Skeletal muscle cell (primary cell): ENCODE results near the gene IRF3.
"Not testable (repeated sequence)": the region's sequence is repeated elsewhere in the genome, so short reads cannot be mapped to it uniquely, and the experiment has no call there.

Experiments used
- DNase-seq: peaks from one replicate; pipeline ENCODE4 v3.0.0-alpha.2; 2010; ENCODE audit warnings: low read depth
- H3K4me3 ChIP-seq: 2 replicates; pipeline ENCODE4 v1.5.1; 2011; ENCODE audit warnings: low read depth, mild to moderate bottlenecking, control low read depth, low read length, moderate library complexity

IRF3 gene

GRCh38 chr19:49632576-49632975 is 33.1 kb downstream of the IRF3 start:
- no peak for DNase-seq
- no peak overlapping the region for H3K4me3 ChIP-seq

- no peak overlapping the region for H3K4me3 ChIP-seq
- no peak for DNase-seq
These were observed 34.0 kb downstream of the IRF3 start for GRCh38 chr19:49631610-49632192.

GRCh38 chr19:49631014-49631588 is 34.6 kb downstream of the IRF3 start:
- no peak for DNase-seq
- no peak overlapping the region for H3K4me3 ChIP-seq

- no peak for DNase-seq
- H3K4me3 ChIP-seq = no peak overlapping the region
These were observed 36.0 kb downstream of the IRF3 start for GRCh38 chr19:49629659-49630058.

DNA sequence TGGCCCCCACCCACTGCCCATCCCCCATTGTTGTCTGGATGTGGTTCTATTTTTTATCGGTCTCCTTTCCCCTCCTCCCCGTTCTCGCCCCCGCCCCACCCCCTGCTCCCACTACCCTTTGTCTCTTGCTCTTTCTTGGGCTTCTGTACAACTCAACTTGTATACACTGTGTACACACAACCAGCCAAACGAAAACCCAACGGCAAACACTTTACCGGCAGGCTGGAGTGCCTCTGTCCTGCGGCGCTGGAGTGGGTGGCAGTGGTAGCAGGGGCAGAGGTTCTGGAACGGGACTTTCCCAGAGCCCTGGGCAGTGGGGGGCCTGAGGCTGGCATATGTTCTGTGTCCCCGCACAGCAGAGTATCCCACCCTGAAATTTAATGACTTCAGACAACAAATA is 39.4 kb downstream of the IRF3 start:
- no peak overlapping the region for H3K4me3 ChIP-seq
- DNase-seq = no peak

DNA sequence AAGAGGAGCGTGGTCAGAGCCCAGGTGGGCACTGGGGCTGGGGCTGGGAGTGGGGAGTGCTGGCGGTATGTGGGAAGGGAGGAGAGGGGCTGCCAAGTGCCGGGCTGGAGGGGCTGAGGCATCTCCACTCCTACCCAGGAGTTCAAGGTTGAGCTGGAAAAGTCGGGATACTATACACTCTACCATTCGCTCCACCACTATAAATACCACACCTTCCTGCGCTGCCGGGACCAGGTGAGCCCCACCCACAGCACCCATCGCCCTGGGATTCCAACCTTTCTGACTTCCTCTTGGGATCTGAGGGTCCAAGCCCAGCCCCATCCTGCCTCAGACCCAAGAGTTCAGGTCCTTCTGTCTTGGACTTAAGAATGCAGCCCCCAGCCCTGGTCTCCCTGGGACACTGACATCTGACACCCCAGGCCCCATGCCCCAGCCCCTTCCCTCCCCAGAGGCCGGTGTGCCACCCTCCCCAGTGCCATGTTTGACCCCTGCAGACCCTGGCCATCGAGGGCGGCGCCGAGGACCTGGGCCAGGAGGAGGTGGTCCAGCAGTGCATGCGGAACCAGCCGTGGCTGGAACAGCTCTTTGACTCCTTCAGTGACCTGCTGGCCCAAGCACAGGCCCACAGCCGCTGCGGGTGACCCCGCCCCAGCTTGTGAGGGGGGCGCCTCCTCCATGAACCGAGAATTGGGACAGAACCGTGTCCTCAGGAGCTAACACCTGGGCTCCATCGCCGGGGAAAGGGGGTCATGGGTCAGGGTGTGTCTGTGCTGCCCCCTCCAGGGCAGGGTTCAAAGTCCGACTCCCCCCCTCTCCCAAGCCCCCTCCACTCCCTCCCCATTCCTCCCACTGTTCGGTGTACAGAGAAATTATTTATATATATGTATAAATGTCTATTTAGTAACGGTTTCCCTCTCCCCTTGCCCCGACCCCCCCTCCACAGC is 40.4 kb downstream of the IRF3 start:
- no peak for DNase-seq
- H3K4me3 ChIP-seq = no peak overlapping the region

DNA sequence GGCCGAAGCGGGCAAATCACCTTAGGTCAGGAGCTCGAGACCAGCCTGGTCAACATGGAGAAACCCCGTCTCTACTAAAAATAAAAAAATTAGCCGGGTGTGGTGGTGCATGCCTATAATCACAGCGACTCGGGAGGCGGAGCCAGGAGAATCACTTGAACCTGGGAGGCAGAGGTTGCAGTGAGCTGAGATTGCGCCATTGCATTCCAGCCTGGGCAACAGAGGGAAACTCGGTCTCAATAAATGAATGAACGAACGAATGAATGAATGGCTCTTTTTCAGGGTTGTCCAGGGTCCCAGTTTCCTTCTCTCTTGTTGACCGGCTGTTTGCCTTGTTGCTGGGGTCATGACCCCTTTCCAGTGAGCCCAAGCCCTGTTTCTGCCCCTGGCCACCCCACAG is 47.8 kb downstream of the IRF3 start:
- DNase-seq = not testable (repeated sequence)

GRCh38 chr19:49616945-49617344 is 48.7 kb downstream of the IRF3 start:
- no peak for DNase-seq
- H3K4me3 ChIP-seq = no peak overlapping the region

More for the DNA sequence above, 47.8 kb downstream of the IRF3 start:
- not testable (repeated sequence) for H3K4me3 ChIP-seq

GRCh38 chr19:49616532-49616931 is 49.1 kb downstream of the IRF3 start:
- no peak for DNase-seq

DNA sequence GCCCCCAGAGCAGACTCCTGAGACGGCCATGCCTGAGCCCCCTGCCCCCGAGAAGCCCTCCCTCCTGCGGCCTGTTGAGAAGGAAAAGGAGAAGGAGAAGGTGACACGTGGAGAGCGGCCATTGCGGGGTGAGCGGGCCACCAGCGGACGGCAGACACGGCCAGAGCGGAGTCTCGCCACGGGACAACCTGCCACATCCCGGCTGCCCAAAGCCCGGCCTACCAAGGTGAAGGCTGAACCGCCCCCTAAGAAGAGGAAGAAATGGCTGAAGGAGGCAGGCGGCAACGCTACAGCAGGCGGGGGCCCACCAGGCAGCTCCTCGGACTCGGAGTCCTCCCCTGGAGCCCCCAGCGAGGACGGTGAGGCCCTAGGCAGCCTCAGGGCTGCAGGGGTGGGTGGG is 49.8 kb downstream of the IRF3 start:
- no peak overlapping the region for H3K4me3 ChIP-seq
- DNase-seq = no peak

More at GRCh38 chr19:49616532-49616931, 49.1 kb downstream of the IRF3 start:
- no peak overlapping the region for H3K4me3 ChIP-seq

DNA sequence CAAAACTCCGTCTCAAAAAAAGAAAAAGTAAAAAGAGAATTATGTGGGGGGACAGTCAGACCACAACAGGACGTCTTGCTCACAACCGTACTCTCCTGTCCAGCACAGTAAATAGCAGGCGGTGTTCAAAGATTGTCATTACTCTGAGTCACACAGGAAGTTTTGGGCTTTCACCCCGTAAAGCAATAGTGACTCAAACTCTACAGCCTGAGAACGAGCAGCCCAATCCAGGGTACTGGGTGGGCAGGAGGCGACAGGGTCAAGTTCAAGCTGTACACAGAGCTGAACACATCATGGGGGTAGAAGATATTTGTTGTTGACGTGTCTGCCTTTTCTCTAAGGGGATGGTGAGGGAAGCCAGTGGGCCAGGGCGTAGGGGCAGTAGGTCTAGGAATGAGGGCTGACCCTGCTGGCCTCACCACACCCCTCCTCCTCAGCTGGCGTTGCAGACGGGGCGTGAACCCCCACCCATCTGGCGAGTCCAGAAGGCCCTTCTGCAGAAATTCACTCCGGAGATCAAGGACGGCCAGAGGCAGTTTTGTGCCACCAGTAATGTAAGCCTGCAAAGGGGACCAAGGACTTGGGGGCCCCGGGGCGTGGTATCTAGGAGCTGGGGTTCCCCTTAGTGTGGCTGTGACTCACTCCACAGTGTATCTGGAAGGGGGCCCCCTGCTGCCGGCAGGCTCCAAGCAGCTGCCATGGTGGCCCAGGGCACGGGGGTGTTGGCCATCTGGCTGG is 51.4 kb downstream of the IRF3 start:
- peak; percentile 71 for DNase-seq
- no peak overlapping the region for H3K4me3 ChIP-seq

- no peak overlapping the region for H3K4me3 ChIP-seq
- no peak for DNase-seq
These were observed 52.3 kb downstream of the IRF3 start for GRCh38 chr19:49613374-49613773.
